BE2C (cell line): ENCODE results near the gene CCDC117. TPM values are rescaled to one million over a fixed set of nuclear protein-coding genes. Genes with fewer than 3 reads are reported as not detected.

ENCODE experiments used
- DNase-seq: peaks from one replicate; pipeline ENCODE4 v3.0.0-alpha.2; 2020
- H3K27me3 ChIP-seq: fragments of 250-450 bp; sonication (Bioruptor Pico); 2 replicates; pipeline ENCODE4 v1.5.1; 2020; ENCODE audit warnings: mild to moderate bottlenecking
- H3K36me3 ChIP-seq: fragments of 250-450 bp; sonication (Bioruptor Pico); 2 replicates; pipeline ENCODE4 v1.5.1; 2020; ENCODE audit warnings: mild to moderate bottlenecking
- H3K4me1 ChIP-seq: fragments of 250-450 bp; sonication (Bioruptor Pico); 2 replicates; pipeline ENCODE4 v1.5.1; 2020
- H3K4me3 ChIP-seq: 2 replicates; pipeline ENCODE4 v1.5.1; 2011; ENCODE audit warnings: low read depth, low read length
- H3K9me3 ChIP-seq: fragments of 250-450 bp; sonication (Bioruptor Pico); 2 replicates; pipeline ENCODE4 v1.5.1; 2020
- polyA plus RNA-seq: library from polyadenylated mRNA; unstranded; fragments of >200 nt; gene quantifications from one replicate; pipeline ENCODE4 v1.2.1, GENCODE V29; 2012; ENCODE audit warnings: low read depth, missing spikeins; ENCODE audit not compliant: insufficient read length, insufficient read depth
- TF ChIP-seq, protein P1 (sequence below): IDR thresholded peaks from 2 replicates; pipeline ENCODE4 v1.5.1; 2012; ENCODE audit warnings: mild to moderate bottlenecking, low read depth, low read length

The CCDC117 gene, protein sequence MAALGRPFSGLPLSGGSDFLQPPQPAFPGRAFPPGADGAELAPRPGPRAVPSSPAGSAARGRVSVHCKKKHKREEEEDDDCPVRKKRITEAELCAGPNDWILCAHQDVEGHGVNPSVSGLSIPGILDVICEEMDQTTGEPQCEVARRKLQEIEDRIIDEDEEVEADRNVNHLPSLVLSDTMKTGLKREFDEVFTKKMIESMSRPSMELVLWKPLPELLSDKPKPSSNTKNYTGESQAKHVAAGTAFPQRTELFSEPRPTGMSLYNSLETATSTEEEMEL
- polyA plus RNA-seq: 8.4 TPM

DNA sequence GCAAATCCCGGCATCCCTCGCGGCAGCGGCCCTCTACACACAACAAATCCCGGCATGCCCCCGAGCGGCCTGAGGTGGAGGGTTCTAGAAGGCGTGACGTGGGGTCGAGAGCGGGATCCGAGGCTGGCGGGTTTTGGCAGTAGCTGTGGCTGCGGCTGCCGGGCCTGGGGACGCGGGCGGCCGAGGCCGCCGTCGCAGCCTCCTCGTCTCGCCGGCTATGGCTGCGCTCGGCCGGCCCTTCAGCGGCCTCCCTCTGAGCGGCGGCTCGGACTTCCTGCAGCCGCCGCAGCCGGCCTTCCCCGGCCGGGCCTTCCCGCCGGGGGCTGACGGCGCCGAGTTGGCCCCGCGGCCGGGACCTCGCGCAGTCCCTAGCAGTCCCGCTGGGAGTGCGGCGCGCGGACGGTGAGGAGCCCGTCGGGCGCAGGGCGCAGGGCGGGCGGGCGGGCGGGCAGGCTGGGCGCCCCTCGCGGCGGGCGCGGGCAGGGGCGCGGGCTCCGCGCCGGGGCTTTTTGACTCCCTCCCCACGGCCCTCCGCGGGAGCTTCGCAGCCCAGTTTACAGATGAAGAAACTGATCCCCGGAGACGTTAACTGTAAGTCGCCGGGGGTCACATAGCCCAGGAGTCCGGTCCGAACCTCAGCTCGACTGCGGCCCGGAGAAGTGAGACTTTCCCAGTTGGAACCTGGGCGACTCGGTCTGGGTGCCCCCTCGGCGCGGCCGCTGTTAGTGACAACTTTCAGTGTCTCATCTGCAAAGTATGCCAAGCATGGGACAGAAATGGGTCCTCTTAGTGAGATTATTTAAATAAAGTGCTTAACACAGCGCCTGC, at the start of gene CCDC117:
CCDC117 (plus strand) TSS at position 63 of the 828 bp plus-strand sequence; CDS start at position 218, 155 bp downstream.
- no peaks in the 10 kb centered on the region; the same call in 1 of the 2 replicates for H3K9me3 ChIP-seq
- TF ChIP-seq, protein P1, sequence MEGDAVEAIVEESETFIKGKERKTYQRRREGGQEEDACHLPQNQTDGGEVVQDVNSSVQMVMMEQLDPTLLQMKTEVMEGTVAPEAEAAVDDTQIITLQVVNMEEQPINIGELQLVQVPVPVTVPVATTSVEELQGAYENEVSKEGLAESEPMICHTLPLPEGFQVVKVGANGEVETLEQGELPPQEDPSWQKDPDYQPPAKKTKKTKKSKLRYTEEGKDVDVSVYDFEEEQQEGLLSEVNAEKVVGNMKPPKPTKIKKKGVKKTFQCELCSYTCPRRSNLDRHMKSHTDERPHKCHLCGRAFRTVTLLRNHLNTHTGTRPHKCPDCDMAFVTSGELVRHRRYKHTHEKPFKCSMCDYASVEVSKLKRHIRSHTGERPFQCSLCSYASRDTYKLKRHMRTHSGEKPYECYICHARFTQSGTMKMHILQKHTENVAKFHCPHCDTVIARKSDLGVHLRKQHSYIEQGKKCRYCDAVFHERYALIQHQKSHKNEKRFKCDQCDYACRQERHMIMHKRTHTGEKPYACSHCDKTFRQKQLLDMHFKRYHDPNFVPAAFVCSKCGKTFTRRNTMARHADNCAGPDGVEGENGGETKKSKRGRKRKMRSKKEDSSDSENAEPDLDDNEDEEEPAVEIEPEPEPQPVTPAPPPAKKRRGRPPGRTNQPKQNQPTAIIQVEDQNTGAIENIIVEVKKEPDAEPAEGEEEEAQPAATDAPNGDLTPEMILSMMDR: peak; percentile 23; the same call in 1 of the 2 replicates
- peaks cover 8% of the 10 kb centered on the region for H3K36me3 ChIP-seq
- no peaks in the 10 kb centered on the region for H3K27me3 ChIP-seq
- H3K4me1 ChIP-seq: no peaks in the 10 kb centered on the region
- peak; percentile 98 for DNase-seq
- peak within 1 kb of the TSS; percentile 84 for H3K4me3 ChIP-seq

DNA sequence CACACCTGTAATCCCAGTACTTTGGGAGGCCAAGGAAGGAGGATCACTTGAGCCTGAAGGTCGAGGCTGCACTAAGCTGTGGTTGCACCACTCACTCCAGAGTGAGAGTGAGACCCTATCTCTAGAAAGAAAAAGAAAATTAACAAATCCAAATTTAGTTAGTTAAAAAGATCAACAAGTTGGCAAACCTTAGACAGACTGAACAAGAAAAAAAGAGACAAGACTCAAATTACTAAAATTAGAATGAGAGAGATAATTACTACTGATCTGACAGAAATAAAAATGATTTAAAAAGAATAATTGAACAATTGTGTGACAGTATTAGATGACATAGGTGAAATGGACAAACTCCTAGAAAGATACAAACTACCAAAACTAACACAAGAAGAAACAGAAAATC, 44.5 kb upstream of the CCDC117 start:
- no peak for DNase-seq
- Histone ChIP-seq H3K27me3 (no peaks in the 10 kb centered on the region), H3K36me3 (peaks cover 17% of the 10 kb centered on the region), H3K4me3 (no peak overlapping the region), H3K4me1 (no peaks in the 10 kb centered on the region), H3K9me3 (no peaks in the 10 kb centered on the region)
- TF ChIP-seq, protein P1: no peak

DNA sequence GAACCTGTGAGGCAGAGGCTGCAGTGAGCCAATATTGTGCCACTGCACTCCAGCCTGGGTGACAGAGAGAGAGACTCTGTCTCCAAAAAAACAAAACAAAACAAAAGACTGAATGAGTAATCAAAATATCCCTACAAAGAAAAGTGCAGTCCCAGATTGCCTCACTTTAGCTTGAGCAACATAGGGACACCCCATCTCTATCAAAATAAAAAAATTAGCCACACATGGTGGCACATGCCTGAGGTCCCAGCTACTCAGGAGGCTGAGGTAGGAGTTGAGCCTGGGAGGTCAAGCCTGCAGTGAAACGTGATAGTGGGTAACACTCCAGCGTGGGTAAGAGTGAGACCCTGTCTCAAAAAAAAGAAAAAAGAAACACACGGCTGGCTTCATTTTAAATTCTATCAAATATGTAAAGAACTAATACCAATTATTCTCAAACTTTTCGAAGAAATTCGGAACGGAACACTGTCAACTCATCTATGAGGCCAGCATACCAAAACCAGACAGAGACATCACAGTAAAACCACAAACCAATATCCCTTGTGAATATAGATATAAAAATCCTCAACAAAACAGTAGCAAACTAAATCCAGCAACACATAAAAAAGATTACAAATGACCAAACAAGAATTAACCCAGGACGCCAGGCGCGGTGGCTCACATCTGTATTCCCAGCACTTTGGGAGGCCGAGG, 43.7 kb upstream of the CCDC117 start:
- Histone ChIP-seq H3K4me3 (no peak overlapping the region), H3K36me3 (peaks cover 19% of the 10 kb centered on the region), H3K9me3 (no peaks in the 10 kb centered on the region), H3K4me1 (no peaks in the 10 kb centered on the region), H3K27me3 (no peaks in the 10 kb centered on the region)
- TF ChIP-seq, protein P1: no peak
- DNase-seq: no peak

DNA sequence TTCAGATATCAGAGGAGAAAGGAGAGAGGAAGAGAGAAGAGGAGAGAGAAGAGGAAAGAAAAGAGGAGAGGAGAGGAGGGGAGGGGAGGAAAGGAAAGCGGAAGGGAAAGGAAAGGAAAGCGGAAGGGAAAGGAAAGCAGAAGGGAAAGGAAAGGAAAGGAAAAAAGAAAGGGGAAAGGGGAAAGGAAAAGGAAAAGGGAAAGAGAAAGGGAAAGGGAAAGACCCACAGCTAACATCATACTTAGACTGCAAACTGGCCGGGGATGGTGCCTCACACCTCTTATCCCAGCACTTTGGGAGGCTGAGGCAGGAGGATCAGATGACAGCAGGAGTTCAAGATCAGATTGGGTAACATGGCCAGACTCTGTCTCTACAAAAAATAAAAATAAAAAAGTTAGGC, 42.3 kb upstream of the CCDC117 start:
- DNase-seq: no peak
- Histone ChIP-seq H3K9me3 (no peaks in the 10 kb centered on the region), H3K4me3 (no peak overlapping the region), H3K27me3 (no peaks in the 10 kb centered on the region), H3K36me3 (peaks cover 16% of the 10 kb centered on the region), H3K4me1 (no peaks in the 10 kb centered on the region)
- TF ChIP-seq, protein P1: no peak

DNA sequence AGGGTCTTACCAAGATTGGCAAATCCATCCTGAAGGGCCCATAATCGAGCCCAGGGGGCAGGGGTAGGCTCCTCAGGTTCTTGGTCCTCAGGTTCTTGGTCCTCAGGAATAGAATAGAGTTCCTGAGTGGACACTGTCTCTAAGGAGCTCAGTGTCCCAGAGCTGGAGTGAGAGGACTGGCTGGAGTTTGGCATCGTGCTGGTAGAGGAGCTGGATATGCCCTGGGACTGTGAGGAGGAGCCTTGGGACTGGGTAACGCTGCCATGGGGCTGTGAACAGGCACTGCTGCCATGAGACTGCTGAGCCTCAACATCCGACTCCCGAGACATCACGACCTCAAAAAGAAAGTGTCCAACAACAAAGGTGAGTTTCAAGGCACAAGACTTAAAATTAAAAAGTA, 38.1 kb upstream of the CCDC117 start:
- TF ChIP-seq, protein P1: no peak
- no peak for DNase-seq
- peaks cover 11% of the 10 kb centered on the region; the same call in 1 of the 2 replicates for H3K36me3 ChIP-seq

More for the DNA sequence above, 38.1 kb upstream of the CCDC117 start:
- Histone ChIP-seq H3K4me1 (no peaks in the 10 kb centered on the region), H3K4me3 (no peak overlapping the region), H3K27me3 (no peaks in the 10 kb centered on the region), H3K9me3 (no peaks in the 10 kb centered on the region)
